VCaP (cell line): ENCODE measurements around the gene TRIO.

Experiments used
- H3K27ac ChIP-seq: fragments of 450-650 bp; 2 replicates; pipeline ENCODE4 v1.5.1; 2017
- TF ChIP-seq, protein P1 (sequence below): fragments of 450-650 bp; conservative IDR thresholded peaks from 2 replicates; pipeline ENCODE4 v1.5.1; 2017; ENCODE audit warnings: mild to moderate bottlenecking, moderate library complexity

TRIO gene

DNA sequence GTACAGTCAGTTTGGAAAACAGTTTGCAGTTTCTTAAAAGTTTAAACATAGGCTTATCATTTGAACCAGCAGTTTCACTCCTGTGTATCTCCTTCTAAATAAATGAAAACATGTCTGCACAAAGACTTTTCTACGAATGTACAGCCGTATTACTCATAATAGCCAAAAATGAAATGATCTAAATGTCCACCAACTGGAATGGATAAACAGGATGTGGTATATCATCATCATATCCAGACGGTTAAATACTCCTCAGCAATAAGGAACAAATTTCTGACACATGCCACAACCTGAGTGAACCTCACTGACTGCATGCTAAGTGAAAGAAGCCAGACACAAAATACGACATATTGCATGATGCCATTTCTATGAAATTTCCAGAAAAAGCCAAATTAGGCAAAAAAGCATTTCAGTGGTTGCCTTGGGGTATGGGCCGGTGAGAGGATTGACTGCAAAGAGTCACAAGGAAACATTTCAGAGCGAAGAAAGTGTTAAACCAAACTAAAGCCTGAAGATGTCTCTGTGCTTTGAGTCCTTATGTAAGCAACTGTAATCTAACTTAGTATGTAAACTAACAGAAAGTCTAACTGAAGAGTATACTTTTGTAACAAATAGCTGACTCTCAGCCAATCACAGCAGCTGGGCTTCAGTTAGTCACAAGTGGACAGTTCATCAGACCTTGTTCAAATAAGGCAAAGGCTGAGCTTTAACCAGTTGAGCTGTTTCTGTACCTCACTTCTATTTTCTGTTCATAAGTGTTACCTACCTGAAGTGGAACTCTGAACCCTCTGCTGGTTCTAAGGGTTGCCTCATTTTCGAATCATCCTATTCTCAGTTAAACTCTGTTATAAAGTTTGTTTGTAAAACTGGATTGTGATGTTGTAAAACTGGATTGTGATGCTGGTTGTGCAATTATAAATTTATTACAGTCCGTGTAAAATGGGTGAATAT, 65.2 kb downstream of the TRIO start:
- H3K27ac ChIP-seq, result 0 out of 2 replicates have a peak overlapping the region, but pooled peaks have one; percentile 9
- TF ChIP-seq, protein P1, sequence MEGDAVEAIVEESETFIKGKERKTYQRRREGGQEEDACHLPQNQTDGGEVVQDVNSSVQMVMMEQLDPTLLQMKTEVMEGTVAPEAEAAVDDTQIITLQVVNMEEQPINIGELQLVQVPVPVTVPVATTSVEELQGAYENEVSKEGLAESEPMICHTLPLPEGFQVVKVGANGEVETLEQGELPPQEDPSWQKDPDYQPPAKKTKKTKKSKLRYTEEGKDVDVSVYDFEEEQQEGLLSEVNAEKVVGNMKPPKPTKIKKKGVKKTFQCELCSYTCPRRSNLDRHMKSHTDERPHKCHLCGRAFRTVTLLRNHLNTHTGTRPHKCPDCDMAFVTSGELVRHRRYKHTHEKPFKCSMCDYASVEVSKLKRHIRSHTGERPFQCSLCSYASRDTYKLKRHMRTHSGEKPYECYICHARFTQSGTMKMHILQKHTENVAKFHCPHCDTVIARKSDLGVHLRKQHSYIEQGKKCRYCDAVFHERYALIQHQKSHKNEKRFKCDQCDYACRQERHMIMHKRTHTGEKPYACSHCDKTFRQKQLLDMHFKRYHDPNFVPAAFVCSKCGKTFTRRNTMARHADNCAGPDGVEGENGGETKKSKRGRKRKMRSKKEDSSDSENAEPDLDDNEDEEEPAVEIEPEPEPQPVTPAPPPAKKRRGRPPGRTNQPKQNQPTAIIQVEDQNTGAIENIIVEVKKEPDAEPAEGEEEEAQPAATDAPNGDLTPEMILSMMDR, result no peak

DNA sequence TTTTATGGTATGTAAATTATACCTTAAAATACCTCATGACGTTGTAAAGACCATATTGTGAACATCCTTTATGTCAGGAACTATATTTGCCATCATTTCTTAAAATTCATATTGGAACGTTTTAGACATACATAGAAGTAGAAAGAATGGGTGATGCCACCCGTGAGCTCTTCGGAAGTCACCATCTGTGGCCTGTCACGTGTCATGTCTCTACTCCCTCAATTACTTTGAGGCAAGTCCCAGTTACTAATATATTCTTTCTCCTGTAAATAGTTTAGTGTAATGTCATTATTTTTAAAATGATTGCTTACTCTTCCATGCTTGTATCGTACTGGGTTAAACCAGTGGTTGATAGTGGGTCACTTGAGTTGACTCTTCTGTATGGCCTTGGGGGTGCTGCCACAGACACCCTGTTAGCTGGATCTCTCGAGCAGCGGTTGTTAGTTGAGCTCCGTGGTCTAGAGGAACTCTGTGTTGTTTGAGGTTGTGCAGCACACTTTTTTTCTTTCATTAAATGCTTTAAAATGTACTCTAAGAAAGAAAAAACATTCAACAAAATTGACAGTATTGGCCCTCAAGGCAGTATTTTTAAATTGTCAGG, 66.2 kb downstream of the TRIO start:
- H3K27ac ChIP-seq, result no peak overlapping the region

DNA sequence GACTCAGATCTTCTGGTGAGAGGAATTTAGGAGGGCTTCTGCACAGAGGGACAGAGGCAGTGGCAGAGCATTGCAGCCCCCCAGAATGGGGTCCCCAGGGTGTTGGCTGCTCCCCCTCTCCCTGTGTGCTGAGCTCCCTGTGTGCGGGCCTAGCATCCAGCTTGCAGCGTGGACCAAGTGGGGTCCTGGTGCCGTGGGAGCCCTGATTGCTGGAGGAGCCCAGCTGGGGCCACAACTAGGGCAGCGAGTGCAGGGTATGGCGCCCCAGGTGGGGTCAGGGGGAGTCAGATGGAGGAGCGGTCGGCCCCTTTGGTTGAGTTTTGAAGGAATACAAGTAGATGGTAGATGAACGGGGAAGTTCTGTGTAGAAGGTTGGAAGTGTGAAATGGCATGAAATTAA, 66.7 kb downstream of the TRIO start:
- TF ChIP-seq, protein P1, result no peak
- no peak overlapping the region for H3K27ac ChIP-seq

More for the DNA sequence above, 66.2 kb downstream of the TRIO start:
- TF ChIP-seq, protein P1, result no peak

DNA sequence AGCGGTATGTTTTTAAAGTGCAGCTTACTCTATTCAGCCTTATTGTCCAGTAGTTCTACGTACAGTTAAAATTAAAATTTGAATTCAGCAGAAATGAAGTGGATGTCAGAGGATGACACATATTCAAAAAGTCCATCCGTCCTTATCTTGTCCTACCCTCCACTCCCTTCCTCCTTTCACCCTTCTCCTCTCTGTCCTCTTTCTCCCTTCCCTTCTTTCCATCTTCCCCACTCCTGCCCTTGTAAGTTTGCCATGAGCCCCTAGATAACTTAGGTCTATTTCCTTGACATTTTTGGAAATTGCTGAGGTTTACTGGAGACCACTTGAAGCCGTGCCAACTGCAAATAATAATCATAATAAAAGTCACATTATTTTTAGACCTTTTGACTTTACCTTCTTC, 67.6 kb downstream of the TRIO start:
- no peak overlapping the region for H3K27ac ChIP-seq
- TF ChIP-seq, protein P1, result no peak

DNA sequence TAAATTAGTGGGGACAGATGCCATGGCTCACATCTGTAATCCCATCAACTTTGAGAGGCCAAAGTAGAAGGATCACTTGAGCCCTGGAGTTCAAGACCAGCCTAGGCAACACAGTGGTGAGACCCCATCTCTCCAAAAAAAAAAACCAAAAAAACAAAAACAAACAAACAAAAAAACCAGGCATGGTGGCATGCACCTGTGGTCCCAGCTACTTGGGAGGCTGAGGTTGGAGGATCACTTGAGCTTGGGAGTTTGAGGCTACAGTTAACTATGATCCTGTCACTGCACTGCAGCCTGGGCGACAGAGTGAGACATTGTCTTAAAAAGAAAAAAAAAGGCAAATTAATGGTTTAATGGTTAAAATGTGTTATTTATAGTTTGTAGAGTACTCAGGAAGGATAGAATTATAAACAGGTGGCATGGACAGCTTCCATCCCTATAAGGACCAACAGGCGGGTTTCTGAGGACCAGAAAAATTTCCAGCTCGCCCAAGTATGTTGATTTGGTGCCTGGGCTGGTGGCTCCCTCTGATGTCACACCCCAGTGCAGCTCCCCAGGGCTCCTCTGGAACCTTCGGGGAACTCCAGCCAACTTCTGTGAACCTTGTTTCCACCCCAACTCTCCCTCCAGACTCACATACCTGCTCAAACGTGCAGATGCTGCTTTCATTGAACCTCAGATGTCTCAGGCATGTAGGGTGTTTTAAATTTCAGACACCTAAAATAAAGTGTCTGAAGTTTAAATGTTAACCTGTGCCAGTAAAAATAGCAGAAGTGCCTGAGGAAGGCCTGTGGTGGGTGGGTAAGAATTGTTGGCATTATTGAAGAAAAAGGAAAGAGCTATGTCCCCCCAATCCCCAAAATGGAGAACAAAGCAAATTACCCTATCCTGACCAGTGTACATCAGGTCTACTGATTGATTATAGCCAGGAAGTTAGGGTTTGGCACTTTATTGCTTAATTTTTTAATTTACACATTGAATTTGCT, 69.0 kb downstream of the TRIO start:
- TF ChIP-seq, protein P1, result no peak
- peak overlapping the region; percentile 34; the same call in 1 of the 2 replicates for H3K27ac ChIP-seq

DNA sequence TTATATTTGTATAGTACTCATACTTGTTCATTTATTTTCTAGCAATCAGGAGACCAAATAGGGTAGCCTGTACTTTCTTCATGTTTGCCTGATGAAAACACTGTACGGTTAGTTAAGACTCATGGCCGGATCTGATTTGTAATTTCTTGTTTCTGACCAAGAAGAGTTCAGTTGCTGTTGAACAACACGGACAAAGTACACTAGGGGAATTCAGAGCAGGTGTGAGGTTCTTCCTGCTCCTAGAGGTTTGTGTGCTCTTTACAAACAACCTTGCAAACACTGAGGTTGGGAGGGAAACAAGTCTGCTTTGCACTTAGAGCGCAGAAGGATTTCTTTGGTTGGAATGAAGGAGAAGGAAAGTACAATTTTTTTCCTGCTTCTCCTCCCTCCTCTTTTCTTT, 69.7 kb downstream of the TRIO start:
- peak overlapping the region; percentile 34; the same call in 1 of the 2 replicates for H3K27ac ChIP-seq
- TF ChIP-seq, protein P1, result no peak
